ENCODE results near the gene CPOX. TPM values are rescaled to one million over a fixed set of nuclear protein-coding genes. Genes with fewer than 3 reads are reported as not detected.

CPOX gene
- total and polyA plus RNA-seq, 2 experiments from 2014 or later, result 13.3 to 38.3 TPM

- TF ChIP-seq ZNF462 (CRISPR knock-in tag; IDR thresholded peaks at IDR 0.05) (no peak), POLR2AphosphoS5 (IDR thresholded peaks at IDR 0.05; ENCODE audit: low read depth) (no peak)
Observed at GRCh38 chr3:98608029-98608428, 14.6 kb upstream of the CPOX start (continued).

GRCh38 chr3:98603580-98603979 is 10.2 kb upstream of the CPOX start:
- no peaks in the 10 kb centered on the region for H3K4me1 Mint-ChIP-seq
- Histone ChIP-seq H4K20me1 (replicated peaks; ENCODE audit: insufficient read depth) (no peaks in the 10 kb centered on the region), H3K27ac (ENCODE audit: low read depth) (no peak overlapping the region), H3K4me1 (ENCODE audit: insufficient read depth) (no peaks in the 10 kb centered on the region), H3F3A (replicated peaks; ENCODE audit: low read depth) (no peaks in the 10 kb centered on the region), H3K4me2 (no peak overlapping the region), H3K36me3 (ENCODE audit: insufficient read depth) (no peaks in the 10 kb centered on the region), H2AFZ (no peak overlapping the region), H3K27me3 (ENCODE audit: insufficient read depth) (no peaks in the 10 kb centered on the region), H3K4me3 (no peak overlapping the region), H3K9me2 (ENCODE audit: insufficient read depth) (no peaks in the 10 kb centered on the region), H3K79me2 (replicated peaks; ENCODE audit: insufficient read depth) (no peaks in the 10 kb centered on the region)
- DNase-seq (ENCODE audit: low spot score) (no peak), ATAC-seq (no peak)
- no peaks in the 10 kb centered on the region for H3K36me3 Mint-ChIP-seq (ENCODE audit: low read depth)
- TF ChIP-seq ZNF114 (CRISPR knock-in tag; IDR thresholded peaks at IDR 0.05), result no peak
- TF ChIP-seq REST (IDR thresholded peaks at IDR 0.05; ENCODE audit: unreplicated experiment), result no peak
- no peak for TF ChIP-seq POLR2AphosphoS5 (IDR thresholded peaks at IDR 0.05; ENCODE audit: low read depth)
- no peak for TF ChIP-seq EZH2 (IDR thresholded peaks at IDR 0.05; ENCODE audit: low read depth, unreplicated experiment)
- TF ChIP-seq ZNF462 (CRISPR knock-in tag; IDR thresholded peaks at IDR 0.05), result no peak
- no peak overlapping the region for H3K27ac Mint-ChIP-seq
- H3K4me3 Mint-ChIP-seq, result no peak overlapping the region
- H3K27me3 Mint-ChIP-seq (ENCODE audit: insufficient read depth, low read depth, poor library complexity), result no peaks in the 10 kb centered on the region
- no peaks in the 10 kb centered on the region for H3K9me3 Mint-ChIP-seq

All from GM23338 (cell line).